HG03025 (cell line): ENCODE measurements around the gene BICD2.
"Not testable (repeated sequence)": the region's sequence is repeated elsewhere in the genome, so short reads cannot be mapped to it uniquely, and the experiment has no call there.

ENCODE experiments used
- ATAC-seq: cut with Tn5 transposase; IDR thresholded peaks from one replicate; pipeline ENCODE4 v1.9.1; 2021; ENCODE audit warnings: mild to moderate bottlenecking, moderate library complexity; ENCODE audit not compliant: unreplicated experiment, low FRiP score

The BICD2 gene

DNA sequence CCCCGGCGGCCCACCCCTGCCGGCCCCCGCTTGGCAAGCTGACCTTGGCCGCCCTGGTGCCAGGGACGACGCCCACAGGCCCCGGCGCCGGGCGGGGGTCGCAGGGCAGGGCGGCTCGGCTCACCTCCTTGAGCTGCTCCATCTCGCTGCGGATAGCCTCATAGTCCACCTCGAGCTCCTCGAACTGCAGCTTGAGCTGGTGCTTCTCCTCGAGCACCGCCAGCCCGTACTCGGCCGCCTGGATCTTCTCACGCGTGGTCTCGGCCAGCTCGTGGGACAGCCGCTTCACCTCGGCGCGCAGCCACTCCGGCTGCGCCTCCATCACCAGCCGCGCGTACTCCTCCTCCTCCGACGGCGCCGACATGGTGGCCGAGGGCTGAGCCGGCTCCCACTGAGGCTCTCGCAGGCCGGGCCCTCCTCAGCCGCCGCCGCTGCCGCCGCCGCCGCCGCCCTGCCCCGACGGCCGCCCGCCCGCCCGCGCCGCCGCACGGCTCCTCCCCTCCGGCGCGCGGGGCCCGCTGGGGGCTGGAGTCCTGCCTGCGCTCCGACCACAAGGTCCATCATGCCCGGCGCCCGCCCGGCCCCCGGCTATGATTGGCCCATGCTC, at the start of gene BICD2:
Gene BICD2 (minus strand): TSS at position 453 of the 607 bp plus-strand sequence. CDS start 89 bp downstream, at position 364.
- peak; percentile 86 for ATAC-seq

GRCh38 chr9:92809629-92810326, 45.1 kb upstream of the BICD2 start:
- ATAC-seq: not testable (repeated sequence)

DNA sequence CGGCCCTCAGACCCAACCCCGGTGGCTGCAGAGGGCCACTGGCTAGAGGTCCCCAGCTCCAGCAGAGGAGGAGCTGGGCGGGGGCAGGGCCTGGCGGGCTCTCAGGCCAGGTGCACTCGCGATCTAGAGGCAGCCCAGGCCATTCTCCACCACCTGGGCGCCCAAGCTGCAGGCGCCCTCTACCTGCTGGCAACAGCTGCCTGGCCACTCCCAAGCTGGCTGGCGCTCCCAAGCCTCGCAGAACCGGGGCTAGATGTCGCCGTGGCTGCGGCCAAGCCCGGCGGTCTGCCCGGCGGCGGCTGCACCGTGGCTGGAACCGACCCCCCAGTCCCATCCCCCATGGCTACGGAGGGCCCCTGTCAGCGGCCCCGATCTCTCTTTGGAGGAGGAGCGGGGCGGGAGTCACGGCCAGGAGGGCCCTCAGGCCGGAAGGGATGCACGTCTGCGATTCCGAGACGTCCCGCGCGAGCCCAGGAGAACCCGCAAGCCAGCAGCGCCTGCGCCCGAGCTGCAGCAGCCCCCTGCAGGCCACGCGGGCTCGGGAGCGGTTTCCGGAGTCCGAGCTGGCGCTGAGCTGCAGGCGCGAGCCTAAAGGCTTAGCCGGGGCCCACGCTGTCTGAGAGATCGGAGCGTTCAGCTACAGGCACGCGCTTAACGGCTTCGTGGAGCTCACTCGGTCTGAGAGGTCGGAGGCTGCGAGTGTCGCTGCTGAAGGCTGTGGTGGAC, 44.3 kb upstream of the BICD2 start:
- ATAC-seq: no peak

DNA sequence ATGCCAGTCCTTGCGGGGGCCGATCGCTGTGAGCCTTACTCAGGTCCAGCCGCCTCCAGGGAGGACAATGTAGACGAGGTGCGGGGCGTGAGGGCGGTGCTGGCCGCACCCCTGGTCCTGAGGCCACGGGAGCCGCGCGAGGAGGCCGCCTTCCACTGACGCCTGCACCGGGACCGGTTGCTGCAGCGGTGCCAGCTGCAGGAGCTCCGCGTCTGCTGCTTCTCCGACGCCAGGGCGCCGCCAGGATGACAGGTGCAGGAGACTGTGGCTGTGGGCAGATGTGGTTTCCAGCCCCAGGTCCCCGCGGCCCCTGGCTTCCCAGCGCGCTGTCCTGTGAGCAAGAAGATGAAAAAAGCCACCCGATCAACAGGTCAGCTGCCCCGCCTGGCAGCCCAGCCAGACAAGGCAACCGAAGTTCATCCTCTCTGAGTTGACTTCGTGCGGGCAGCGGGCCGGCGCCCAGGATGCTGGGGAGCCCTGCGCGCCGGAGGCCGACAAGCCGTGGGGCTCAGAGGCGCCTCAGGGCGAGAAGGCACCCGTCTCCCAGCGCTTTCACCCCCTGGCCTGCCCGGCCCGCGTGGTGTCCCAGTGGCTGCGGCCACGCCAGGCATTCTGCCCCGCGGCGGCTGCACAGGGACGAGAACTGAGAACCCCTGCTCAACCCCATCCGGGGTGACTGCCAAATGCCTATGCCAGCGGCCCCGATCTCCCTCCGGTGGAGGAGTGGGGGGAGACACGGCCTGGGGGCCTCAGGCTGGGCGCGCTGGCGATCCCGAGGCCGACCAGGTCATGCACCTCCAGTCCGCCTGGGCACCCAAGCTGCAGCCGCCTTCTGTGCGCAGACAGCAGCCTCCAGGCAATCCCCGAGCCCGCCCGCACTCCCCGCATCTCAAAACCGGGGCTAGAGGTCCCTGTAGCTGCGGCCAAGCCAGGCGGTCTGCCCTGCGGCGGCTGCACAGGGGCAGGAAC, 43.4 kb upstream of the BICD2 start:
- ATAC-seq: no peak

- no peak for ATAC-seq
Measured at GRCh38 chr9:92807031-92807756, 42.6 kb upstream of the BICD2 start.

- no peak for ATAC-seq
Measured at GRCh38 chr9:92804727-92805126, 40.1 kb upstream of the BICD2 start.

DNA sequence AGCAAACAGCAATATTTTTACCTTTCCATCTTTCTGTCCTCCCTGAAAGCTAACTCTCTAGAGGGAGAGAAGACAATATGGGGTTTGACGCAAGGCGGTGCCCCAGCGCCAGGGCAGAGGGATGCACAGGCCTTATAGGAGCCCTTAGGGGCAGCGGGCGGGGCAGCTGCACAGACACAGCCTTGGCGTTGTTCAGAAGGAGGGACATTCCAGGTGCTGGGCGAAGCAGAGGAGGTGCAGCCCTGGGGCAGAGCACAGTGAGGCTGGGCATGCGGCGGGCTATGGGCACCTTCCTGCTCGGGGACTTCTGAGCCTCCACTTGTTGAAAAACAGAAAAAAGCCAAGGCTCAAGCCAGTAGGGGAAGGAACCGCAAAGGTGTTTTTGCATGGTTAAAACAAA, 33.7 kb upstream of the BICD2 start:
- no peak for ATAC-seq

- ATAC-seq: not testable (repeated sequence)
Measured at GRCh38 chr9:92796337-92796804, 31.7 kb upstream of the BICD2 start.

DNA sequence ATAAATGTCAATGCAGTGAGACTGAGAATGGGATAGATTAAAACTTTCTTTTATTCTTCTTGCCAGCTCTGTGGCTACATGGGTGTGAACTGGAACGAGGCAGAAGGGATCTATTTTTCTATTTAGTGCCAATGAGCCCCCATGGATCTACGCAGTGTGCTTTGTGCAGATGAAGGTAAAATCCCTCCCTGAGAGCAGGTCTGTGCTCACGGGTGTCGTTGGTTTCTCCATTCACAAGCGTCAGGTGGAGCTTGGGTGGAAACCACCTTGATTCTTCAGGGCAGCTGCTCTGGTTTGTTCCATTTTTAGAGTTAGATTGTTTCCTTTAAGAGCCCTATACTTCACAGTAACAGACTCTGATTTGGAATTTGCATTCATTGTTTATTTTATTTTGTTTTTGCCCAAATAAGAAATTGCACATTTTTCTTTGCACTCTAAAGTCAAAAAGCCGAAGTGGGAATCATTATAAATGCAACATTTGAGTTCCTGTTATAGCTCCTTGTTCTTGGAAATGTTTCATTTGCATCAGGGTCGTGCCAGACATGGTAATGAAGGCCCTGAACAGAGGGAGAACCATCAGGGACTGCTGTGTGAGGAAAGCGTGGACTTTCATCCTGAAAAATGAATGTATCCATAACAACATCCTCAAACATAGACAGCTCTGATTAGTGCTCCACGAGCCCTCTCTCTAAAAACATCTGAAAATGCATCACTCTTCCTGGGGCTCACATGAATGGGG, 31.1 kb upstream of the BICD2 start:
- ATAC-seq: no peak

DNA sequence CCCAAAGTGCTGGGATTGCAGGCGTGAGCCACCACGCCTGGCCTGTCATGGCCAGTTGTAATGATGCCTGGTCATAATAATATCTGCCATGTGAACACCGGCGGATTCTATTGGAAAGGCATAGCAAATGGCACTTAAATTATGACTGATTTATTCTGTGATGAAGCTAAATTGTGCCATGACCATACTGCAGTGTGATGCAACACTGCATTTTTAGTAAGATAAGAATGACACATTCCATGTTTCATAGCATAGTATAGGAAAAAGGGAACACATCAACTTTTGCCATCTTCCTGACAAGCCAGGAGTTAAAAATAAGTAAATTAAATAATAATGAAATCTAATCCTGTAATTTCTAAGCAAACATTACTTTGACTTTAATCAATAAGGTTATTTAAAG, 30.4 kb upstream of the BICD2 start:
- no peak for ATAC-seq

GRCh38 chr9:92794426-92794825, 29.8 kb upstream of the BICD2 start:
- no peak for ATAC-seq

DNA sequence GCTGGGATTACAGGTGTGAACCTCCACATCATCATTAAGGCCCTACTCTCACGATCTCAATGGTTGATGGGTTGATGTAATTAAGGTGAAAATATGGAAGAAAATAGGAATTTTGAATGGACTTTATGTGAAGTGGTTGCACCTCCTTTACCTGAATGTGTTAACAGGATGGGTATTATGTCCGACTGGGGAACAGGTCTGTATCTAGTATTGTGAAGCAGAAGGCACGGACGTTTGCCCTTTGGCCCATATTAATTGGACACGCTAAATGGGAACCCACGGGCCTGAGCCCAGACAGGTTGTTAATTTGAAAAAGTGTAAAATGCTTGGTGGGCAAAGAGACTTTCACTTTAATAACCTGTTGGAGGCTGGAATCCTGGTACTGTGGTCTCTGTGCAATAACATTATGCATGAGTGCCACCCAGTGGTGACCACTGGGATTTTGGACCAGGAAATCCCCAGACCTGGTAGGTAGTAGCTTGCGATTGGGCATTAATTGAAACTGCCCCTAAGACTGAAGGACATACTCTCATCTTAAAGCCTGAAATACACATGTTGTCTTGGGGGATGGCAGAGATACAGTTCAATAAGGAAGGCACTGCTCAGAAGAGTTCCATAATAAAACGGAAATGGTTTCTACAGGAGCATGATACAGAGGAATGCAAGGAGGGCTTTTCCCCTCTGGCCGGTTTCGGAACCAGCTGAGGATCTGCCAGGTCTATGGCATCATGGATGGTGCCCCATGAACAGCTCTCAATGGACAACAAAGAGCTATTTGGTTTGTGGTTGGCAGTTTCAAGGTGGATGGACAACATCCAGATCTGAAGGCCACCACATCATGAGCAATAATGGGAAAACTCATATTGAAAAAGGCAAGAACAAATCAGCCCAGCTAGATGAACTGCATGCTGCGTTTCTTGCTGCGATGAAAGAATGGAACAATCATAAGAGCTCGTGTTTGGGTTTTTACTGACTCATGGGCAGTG, 26.2 kb upstream of the BICD2 start:
- ATAC-seq: no peak

GRCh38 chr9:92786298-92786697, 21.7 kb upstream of the BICD2 start:
- ATAC-seq: no peak

DNA sequence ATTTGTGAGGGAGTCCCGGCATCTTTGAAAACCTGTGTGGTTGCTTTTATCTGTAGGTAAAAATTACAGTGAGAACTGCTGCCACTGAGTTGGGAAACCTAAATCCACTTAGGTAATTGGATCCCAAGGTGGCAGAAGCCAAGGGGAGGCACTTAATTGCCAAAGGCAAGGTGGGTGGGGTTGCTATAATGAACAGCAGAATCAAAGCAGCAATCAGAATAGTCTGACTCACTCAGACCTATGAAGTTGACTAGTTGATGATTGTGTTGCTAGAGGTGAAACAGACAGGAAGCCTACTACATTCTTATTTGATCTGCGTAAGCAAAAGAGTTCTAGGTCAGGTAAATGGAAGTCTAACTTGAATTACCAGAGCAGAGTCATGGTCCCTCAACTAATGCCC, 17.3 kb upstream of the BICD2 start:
- no peak for ATAC-seq

GRCh38 chr9:92780206-92780605, 15.6 kb upstream of the BICD2 start:
- ATAC-seq: no peak

GRCh38 chr9:92775466-92775865, 10.8 kb upstream of the BICD2 start:
- ATAC-seq: no peak

DNA sequence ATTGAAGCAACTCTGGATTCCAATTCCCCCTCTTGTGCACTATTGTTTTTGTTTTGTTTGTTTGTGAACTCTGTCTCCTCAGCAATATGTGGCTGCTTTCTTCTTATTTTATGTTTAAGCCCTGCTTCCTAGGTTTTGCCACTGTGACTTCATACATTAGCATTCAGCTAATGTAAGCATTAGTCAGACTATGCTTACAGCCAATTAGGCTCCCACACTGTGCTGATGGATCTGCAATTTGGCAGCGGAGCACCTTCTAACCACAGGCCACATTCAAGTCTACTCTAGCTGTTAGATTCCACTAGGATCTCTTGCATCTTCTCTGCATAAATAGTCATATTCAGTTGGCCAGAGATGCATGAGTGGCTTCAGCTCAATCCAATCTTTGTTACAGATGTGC, 9.6 kb upstream of the BICD2 start:
- ATAC-seq: no peak

GRCh38 chr9:92773810-92774209, 9.2 kb upstream of the BICD2 start:
- no peak for ATAC-seq
